Heart left ventricle (tissue), 16 donors: ENCODE results near the gene SLC40A1. TPM values are rescaled to one million over a fixed set of nuclear protein-coding genes. Genes with fewer than 3 reads are reported as not detected.
A peak's percentile ranks its signal among the peaks of the same experiment; 100 is the strongest.

Source experiments
- ATAC-seq, 4 donors: fragments of 200-7000 bp; cut with Tn5 transposase; one replicate each; pipeline ENCODE4 v1.9.1; 2020 to 2022; ENCODE audit warnings: moderate library complexity in 4 of 4, mild to moderate bottlenecking in 3 of 4, moderate number of reproducible peaks in 1 of 4
- DNase-seq, 5 donors: peaks; one replicate each; pipeline ENCODE4 v3.0.0-alpha.2; 2020
- H3K27ac ChIP-seq, 12 donors: fragments of 200-600 bp; sonication (generic) in 4 of 12; one replicate each; pipeline versions ENCODE4 v1.5.0 to v1.8.0; 2016 to 2022; ENCODE audit warnings: mild to moderate bottlenecking in 2 of 12
- H3K27me3 ChIP-seq, 9 donors: fragments of 200-600 bp; sonication (generic) in 2 of 9; one replicate each; pipeline versions ENCODE4 v1.5.1 to v1.8.0; 2016 to 2022; ENCODE audit warnings: mild to moderate bottlenecking in 3 of 9
- H3K36me3 ChIP-seq, 9 donors: fragments of 200-600 bp; sonication (generic) in 2 of 9; one replicate each; pipeline versions ENCODE4 v1.5.0 to v1.8.0; 2018 to 2022; ENCODE audit warnings: mild to moderate bottlenecking in 2 of 9
- H3K4me1 ChIP-seq, 12 donors: fragments of 200-600 bp; sonication (generic) in 4 of 12; one replicate each; pipeline versions ENCODE4 v1.5.0 to v1.8.0; 2016 to 2022; ENCODE audit warnings: mild to moderate bottlenecking in 3 of 12
- H3K4me3 ChIP-seq, 12 donors: fragments of 200-600 bp; sonication (generic) in 4 of 12; one replicate each; pipeline versions ENCODE4 v1.5.0 to v1.8.0; 2017 to 2022; ENCODE audit warnings: mild to moderate bottlenecking in 9 of 12, moderate library complexity in 4 of 12
- H3K9me3 ChIP-seq, 12 donors: fragments of 200-600 bp; sonication (generic) in 4 of 12; one replicate each; pipeline versions ENCODE4 v1.5.0 to v1.8.0; 2016 to 2022; ENCODE audit warnings: mild to moderate bottlenecking in 1 of 12
- POLR2A ChIP-seq, 2 donors: fragments of 450-650 bp; IDR thresholded peaks; one replicate each; pipeline ENCODE4 v1.6.1; 2017; ENCODE audit warnings: antibody characterized with exemption in 2 of 2, mild to moderate bottlenecking in 2 of 2, moderate library complexity in 2 of 2
- WGBS, 4 donors: extraction: QIAGEN DNeasy Blood & Tissue Kit in 2 of 4; methylation state at CpG; one replicate each; pipeline versions ENCODE4 v1.1.5 to v1.1.7; 2013 to 2018; 5-methylcytosine and 5-hydroxymethylcytosine counted together
- intact Hi-C, 10 donors: fragments of 100-400 bp; cut with DNase I; formaldehyde crosslinking; loops; one replicate each; pipeline versions ENCODE4 v1.11.1 to v1.14.2; 2022
- polyA plus RNA-seq, 2 donors: library from polyadenylated mRNA; stranded (reverse); fragments of 200-250 nt; gene quantifications; one replicate each; pipeline ENCODE4 v1.2.3, GENCODE V29; 2013
- total RNA-seq, 9 donors: library from RNA; depleted of rRNA in 2 of 9; stranded (reverse); fragments of >200 nt in 2 of 9; fragmentation: NEBNext Ultra II Directional in 3 of 9; extraction: Animal tissue kit (Norgen Biotek cat#: 25700) in 3 of 9; gene quantifications; one replicate each; pipeline versions ENCODE4 v1.1.0 to v1.2.4, GENCODE V29; 2016 to 2023
- TF ChIP-seq, protein P1 (sequence below), 12 donors: fragments of 200-600 bp; sonication (generic) in 4 of 12; IDR thresholded peaks; one replicate each; pipeline versions ENCODE4 v1.5.0 to v1.8.0; 2018 to 2022; ENCODE audit warnings: antibody characterized with exemption in 12 of 12, mild to moderate bottlenecking in 5 of 12
- donor health status: ischemic (EF 13 %, LVEDD 7.1; RV severe dilation, severe dysfunction).
- donor health status: healthy with polysubstance abuse.
- donor health status: DM: no; HTN: yes; CAD: no.
- donor health status: DM: no; HTN: no; CAD: no.
- donor health status: ischemic (EF 25% LVEDD 6.9; RV normal size, moderate dysfunction).
- donor health status: ischemic (EF 25% LVEDD 5.7; RV mildly dilated, moderate dysfunction).
- donor health status: healthy.
- donor health status: DM: yes; HTN: yes; CAD: no.
- donor health status: ischemic (EF 35%, LVEDD 5.7; RV mildly dilated, moderate dysfunction).
- donor health status: nonischemic (EF 11% LVEDD 7.7; RV severe dilation, severe dysfunction).
- donor health status: DM: yes; HTN: yes; CAD: no.
- donor health status: PGD.
- donor health status: ischemic (EF 29% LVEDD 5.4; RV normal size, mild dysfunction).
- donor health status: nonischemic (EF 23%, LVEDD 6.1; RV moderate dilation, normal function).

SLC40A1 gene
- total and polyA plus RNA-seq, 11 donors: 10.2 to 109 (median 40.5) TPM

DNA sequence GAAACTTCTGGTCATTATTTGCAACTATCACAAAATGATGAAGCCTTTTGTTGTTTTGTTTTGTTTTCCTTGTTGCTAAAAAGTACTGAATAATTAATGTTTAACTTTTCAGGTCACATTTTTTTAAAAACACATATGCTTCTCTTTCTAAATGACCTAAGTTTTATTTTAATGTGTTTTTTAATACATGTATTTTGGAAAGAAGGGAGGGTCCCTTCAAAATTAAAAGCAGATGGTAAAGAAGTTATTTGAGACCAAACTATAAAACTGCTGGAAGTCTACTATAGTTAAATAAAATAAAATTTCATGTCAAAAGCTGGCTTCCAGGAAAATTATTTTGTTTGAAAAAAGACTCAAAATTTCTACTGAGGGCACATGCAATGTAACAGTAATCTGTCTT, 41.2 kb upstream of the SLC40A1 start:
- Histone ChIP-seq H3K9me3 (no peaks in the 10 kb centered on the region), H3K4me1 (no peaks in the 10 kb centered on the region), H3K4me3 (no peak overlapping the region), H3K36me3 (no peaks in the 10 kb centered on the region), H3K27ac (no peak overlapping the region), H3K27me3 (no peaks in the 10 kb centered on the region)
- TF ChIP-seq POLR2A (IDR thresholded peaks at IDR 0.05): no peak
- TF ChIP-seq, protein P1, sequence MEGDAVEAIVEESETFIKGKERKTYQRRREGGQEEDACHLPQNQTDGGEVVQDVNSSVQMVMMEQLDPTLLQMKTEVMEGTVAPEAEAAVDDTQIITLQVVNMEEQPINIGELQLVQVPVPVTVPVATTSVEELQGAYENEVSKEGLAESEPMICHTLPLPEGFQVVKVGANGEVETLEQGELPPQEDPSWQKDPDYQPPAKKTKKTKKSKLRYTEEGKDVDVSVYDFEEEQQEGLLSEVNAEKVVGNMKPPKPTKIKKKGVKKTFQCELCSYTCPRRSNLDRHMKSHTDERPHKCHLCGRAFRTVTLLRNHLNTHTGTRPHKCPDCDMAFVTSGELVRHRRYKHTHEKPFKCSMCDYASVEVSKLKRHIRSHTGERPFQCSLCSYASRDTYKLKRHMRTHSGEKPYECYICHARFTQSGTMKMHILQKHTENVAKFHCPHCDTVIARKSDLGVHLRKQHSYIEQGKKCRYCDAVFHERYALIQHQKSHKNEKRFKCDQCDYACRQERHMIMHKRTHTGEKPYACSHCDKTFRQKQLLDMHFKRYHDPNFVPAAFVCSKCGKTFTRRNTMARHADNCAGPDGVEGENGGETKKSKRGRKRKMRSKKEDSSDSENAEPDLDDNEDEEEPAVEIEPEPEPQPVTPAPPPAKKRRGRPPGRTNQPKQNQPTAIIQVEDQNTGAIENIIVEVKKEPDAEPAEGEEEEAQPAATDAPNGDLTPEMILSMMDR (IDR thresholded peaks at IDR 0.05): no peak
- intact Hi-C loops: no loop called here
- DNase-seq (no peak), ATAC-seq (no peak)

DNA sequence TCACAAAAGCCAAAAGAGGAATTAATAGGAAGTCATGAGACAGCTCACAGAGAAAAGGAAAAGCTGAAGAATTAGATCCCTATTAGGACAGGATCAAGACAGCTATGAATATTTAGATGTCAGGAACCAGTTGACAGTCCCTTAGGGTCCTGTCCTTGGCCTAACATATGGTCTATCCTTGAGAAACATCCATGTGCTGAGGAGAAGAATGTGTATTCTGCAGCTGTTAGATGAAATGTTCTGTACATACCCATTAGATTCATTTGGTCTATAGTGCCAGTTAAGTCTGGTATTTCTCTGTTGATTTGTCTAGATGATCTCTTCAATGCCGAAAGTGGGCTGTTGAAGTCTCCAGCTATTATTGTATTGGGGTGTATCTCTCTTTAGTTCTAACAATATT, 37.6 kb upstream of the SLC40A1 start:
- no peak overlapping the region for H3K4me3 ChIP-seq
- 0% methylated on average over 1 of the region's 1 CpG for WGBS, 4 donors
- H3K27me3 ChIP-seq: no peaks in the 10 kb centered on the region
- H3K9me3 ChIP-seq: no peaks in the 10 kb centered on the region
- DNase-seq: no peak
- no peak for ATAC-seq
- no peaks in the 10 kb centered on the region for H3K36me3 ChIP-seq
- TF ChIP-seq, protein P1 (IDR thresholded peaks at IDR 0.05): no peak
- TF ChIP-seq POLR2A (IDR thresholded peaks at IDR 0.05): no peak
- intact Hi-C loops: no loop called here
- H3K27ac ChIP-seq: no peak overlapping the region
- peaks cover 0 to 12% (median 8%) of the 10 kb centered on the region in 12 donors for H3K4me1 ChIP-seq

DNA sequence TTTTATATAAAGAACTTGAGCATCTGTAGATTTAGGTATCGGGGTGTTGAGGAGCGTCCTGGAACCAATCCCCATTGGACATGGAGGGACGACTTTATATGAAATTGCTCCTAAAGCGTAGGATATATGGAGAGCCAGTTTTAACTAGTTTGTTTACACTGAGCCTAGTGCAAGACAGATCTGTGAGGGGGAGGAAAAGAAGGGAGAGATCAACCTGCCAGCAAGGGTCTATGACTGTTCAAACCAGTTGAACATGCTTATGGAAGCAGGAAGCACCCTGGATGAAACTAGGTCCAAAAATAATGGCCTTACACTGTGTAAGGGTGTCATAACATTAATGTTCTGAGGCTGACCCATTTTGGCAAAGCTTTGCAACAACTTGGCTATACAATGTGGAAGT, 34.0 kb upstream of the SLC40A1 start:
- H3K9me3 ChIP-seq: no peaks in the 10 kb centered on the region
- WGBS, 4 donors: 93 to 94% (median 93%) methylated on average over 4 of the region's 4 CpGs
- no peak overlapping the region for H3K4me3 ChIP-seq
- no peaks in the 10 kb centered on the region for H3K36me3 ChIP-seq
- TF ChIP-seq POLR2A (IDR thresholded peaks at IDR 0.05): no peak
- TF ChIP-seq, protein P1 (IDR thresholded peaks at IDR 0.05): no peak
- DNase-seq (no peak), ATAC-seq (no peak)
- peaks cover 0 to 29% (median 17%) of the 10 kb centered on the region in 12 donors for H3K4me1 ChIP-seq
- no peaks in the 10 kb centered on the region for H3K27me3 ChIP-seq
- intact Hi-C loops: no loop called here
- H3K27ac ChIP-seq: peak overlapping the region in 5 of 12 donors; percentile 50 to 86 (median 82)

DNA sequence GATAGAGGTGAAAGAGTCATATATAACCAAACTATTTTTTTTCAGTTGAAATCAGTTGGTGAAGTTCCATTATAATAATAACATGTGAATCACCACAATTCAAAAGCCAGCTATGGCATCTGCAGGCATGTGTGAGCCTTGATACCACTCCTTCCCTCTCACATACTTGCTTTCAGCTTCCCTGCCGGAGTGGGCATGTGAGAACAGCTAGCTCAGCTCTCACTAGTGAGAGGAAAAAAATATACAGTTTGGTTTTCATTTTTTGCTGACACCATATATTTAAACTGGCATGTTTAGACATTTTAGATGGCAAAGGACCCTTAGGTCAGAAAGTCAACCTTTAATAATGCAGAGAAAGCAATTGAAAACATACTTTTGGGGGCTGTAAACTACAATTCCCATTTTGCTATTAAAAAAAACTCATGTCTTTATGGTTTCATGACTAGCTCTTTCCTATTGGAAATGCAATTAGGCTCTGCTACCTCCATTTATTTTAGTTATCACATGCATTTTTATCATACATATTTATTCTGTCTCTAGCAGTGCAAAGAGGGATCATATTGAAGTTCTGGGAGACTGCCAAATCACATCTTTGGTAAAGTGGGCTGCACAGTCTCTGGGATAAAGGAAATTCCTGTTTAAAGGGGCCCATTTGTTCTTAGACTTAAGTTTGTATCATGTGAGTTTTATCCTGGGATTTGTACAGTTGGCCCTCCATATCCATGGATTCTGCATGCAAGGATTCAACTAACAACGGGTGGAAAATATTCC, 33.2 kb upstream of the SLC40A1 start:
- peak overlapping the region in 7 of 12 donors; percentile 21 to 35 (median 27) for H3K4me3 ChIP-seq
- peak; percentile 83 to 92 (median 87) for ATAC-seq
- peaks cover 0 to 29% (median 17%) of the 10 kb centered on the region in 12 donors for H3K4me1 ChIP-seq
- H3K9me3 ChIP-seq: no peaks in the 10 kb centered on the region
- peak in 4 of 5 donors; percentile 33 to 48 (median 40) for DNase-seq
- H3K27me3 ChIP-seq: no peaks in the 10 kb centered on the region
- H3K36me3 ChIP-seq: no peaks in the 10 kb centered on the region
- H3K27ac ChIP-seq: peak overlapping the region; percentile 50 to 86 (median 77)
- intact Hi-C loops: loop anchor here in 1 of 10 donors (2.0 kb wide), 1 partner anchor 33 kb away; the partner anchor contains the start of gene SLC40A1
- TF ChIP-seq, protein P1 (IDR thresholded peaks at IDR 0.05): no peak
- TF ChIP-seq POLR2A (IDR thresholded peaks at IDR 0.05): no peak
- WGBS, 4 donors: 26 to 35% (median 27%) methylated on average over 2 of the region's 2 CpGs
